Upper lobe of right lung (tissue), 1 donor: ENCODE data around the gene CRYAB. TPM values are rescaled to one million over a fixed set of nuclear protein-coding genes. Genes with fewer than 3 reads are reported as not detected.
A peak's percentile ranks its signal among the peaks of the same experiment; 100 is the strongest.

Experiments used
- ATAC-seq: fragments of 200-7000 bp; cut with Tn5 transposase; one replicate; pipeline ENCODE4 v1.9.1; 2020; ENCODE audit warnings: mild to moderate bottlenecking, moderate library complexity
- DNase-seq: peaks from one replicate; pipeline ENCODE4 v3.0.0-alpha.2; 2020
- H3K27ac ChIP-seq: fragments of 200-600 bp; one replicate; pipeline ENCODE4 v1.8.0; 2022
- H3K27me3 ChIP-seq: fragments of 200-600 bp; one replicate; pipeline ENCODE4 v1.8.0; 2022; ENCODE audit warnings: mild to moderate bottlenecking
- H3K36me3 ChIP-seq: fragments of 200-600 bp; one replicate; pipeline ENCODE4 v1.8.0; 2022
- H3K4me1 ChIP-seq: fragments of 200-600 bp; one replicate; pipeline ENCODE4 v1.8.0; 2022
- H3K4me3 ChIP-seq: fragments of 200-600 bp; one replicate; pipeline ENCODE4 v1.8.0; 2022; ENCODE audit warnings: mild to moderate bottlenecking
- H3K9me3 ChIP-seq: fragments of 200-600 bp; one replicate; pipeline ENCODE4 v1.8.0; 2022
- CTCF ChIP-seq: fragments of 200-600 bp; IDR thresholded peaks from one replicate; pipeline ENCODE4 v1.8.0; 2022; ENCODE audit warnings: antibody characterized with exemption
- intact Hi-C: fragments of 100-400 bp; cut with DNase I; formaldehyde crosslinking; loops from one replicate; pipeline ENCODE4 v1.11.0; 2022
- total RNA-seq: library from RNA; stranded (reverse); fragmentation: NEBNext Ultra II Directional; extraction: Animal tissue kit (Norgen Biotek cat#: 25700); gene quantifications from one replicate; pipeline ENCODE4 v1.2.1, GENCODE V29; 2021
- donor health status: DM: no; HTN: yes; CAD: no; lungs with severe emphysema.

Gene CRYAB
- total RNA-seq, 1 donor from 2014 or later: 113 TPM

DNA sequence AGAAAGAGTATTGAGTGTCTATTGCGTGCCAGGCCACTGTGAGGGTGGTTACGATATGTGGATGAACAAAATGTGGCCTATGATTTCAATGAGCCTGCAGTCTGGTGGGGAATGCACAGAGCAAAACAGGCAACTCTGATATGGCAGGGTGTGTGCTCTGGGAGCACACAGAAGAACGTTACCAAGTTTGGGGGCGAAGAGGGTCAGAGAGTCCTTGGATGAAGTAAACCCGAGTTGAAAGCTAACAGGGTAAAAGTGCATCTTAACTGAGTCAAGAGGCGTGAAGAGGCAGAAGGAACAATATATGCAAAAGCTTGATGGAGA lies 32.0 kb downstream of the CRYAB start:
- H3K9me3 ChIP-seq: no peaks in the 10 kb centered on the region
- H3K4me3 ChIP-seq: peak overlapping the region; percentile 73
- TF ChIP-seq CTCF: no peak
- DNase-seq (no peak), ATAC-seq (no peak)
- intact Hi-C loops: no loop called here
- H3K36me3 ChIP-seq: no peaks in the 10 kb centered on the region
- H3K27ac ChIP-seq: peak overlapping the region; percentile 95
- H3K4me1 ChIP-seq: peaks cover 7% of the 10 kb centered on the region
- no peaks in the 10 kb centered on the region for H3K27me3 ChIP-seq

DNA sequence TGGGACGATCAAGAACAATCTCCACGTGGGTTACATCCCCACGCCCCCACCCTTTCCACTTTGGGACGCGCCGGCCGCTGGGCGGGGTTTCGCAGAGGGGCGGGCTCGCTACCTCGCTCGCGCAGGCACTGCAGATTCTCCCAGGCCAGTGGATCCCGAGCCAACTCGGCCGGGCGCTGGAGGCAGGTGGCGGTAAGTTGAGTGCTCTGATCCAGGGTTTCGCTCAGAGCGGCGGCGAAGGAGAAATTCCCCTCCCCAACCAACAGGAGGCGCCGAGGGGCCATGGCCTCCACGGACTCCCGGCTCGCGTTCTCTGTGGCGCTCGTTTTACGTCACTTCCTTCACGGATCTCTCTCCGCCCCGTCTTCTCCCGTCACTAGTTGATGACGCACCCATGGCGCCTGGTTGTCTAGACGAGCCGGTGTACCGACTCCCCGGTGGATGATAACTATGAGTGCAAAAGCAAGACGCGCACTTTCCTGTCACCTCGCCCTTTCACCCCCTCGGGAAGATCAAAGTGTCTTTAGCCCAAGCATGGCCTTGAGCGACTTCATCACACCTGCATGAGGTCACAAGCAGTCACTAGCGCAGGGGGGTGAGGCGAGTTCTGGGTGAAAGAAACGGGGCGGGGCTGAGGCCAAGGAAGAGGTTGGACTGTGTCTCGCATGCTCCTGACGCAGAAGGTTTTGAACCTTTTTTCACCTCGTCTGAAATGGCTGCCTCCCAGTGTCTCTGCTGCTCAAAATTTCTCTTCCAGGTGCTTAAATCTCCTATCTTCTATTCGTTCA lies 32.5 kb downstream of the CRYAB start, which contains the start of the genes CFAP68 and FDXACB1:
Gene CFAP68 (plus strand): TSS at position 693 of the 788 bp plus-strand sequence. CDS start 20 bp downstream, at position 713.
Gene FDXACB1 (minus strand): TSS at position 317 of the 788 bp plus-strand sequence. CDS start 33 bp downstream, at position 284.
- H3K4me1 ChIP-seq: peaks cover 7% of the 10 kb centered on the region
- H3K4me3 ChIP-seq: peak within 1 kb of the TSS; percentile 73
- H3K36me3 ChIP-seq: no peaks in the 10 kb centered on the region
- peak within 1 kb of the TSS; percentile 95 for H3K27ac ChIP-seq
- H3K27me3 ChIP-seq: no peaks in the 10 kb centered on the region
- DNase-seq: peak; percentile 97
- peak; percentile 98 for ATAC-seq
- H3K9me3 ChIP-seq: no peaks in the 10 kb centered on the region
- peak; percentile 95 for TF ChIP-seq CTCF
- intact Hi-C loops: no loop called here

- Histone ChIP-seq H3K27me3 (no peaks in the 10 kb centered on the region), H3K36me3 (no peaks in the 10 kb centered on the region), H3K27ac (peak overlapping the region; percentile 95), H3K4me1 (peaks cover 7% of the 10 kb centered on the region), H3K9me3 (no peaks in the 10 kb centered on the region), H3K4me3 (peak overlapping the region; percentile 73)
- DNase-seq (no peak), ATAC-seq (no peak)
- intact Hi-C loops: no loop called here
- TF ChIP-seq CTCF: no peak
These were observed 33.2 kb downstream of the CRYAB start for GRCh38 chr11:111878385-111878848.

DNA sequence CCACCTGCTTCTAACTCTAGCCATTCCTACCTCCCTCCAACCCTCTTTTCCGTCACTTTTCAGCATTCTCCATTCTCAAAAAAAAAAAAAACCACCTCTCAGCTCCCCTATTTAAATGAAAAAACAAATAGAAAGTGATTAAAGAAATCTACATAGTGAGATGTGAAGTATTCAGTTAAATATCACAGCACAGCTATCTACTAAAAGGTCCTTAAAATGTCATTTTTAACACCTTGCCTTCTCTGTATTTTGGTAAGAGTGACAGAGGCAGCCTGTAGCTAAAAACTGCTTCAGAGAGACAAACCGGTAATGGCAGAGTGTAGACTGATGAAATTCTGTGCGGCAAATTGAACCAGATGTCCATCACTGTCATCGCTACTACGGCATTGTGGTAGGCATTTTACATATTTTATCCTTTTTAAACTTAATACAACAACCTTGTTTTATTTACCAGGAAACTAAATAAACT lies 39.8 kb downstream of the CRYAB start:
- intact Hi-C loops: no loop called here
- DNase-seq: no peak
- peaks cover 7% of the 10 kb centered on the region for H3K4me1 ChIP-seq
- H3K27ac ChIP-seq: peak overlapping the region; percentile 85
- H3K9me3 ChIP-seq: no peaks in the 10 kb centered on the region
- no peaks in the 10 kb centered on the region for H3K27me3 ChIP-seq
- H3K36me3 ChIP-seq: peaks cover 20% of the 10 kb centered on the region
- peak overlapping the region; percentile 86 for H3K4me3 ChIP-seq
- TF ChIP-seq CTCF: no peak
- no peak for ATAC-seq

GRCh38 chr11:111870886-111871692 lies 40.5 kb downstream of the CRYAB start, which contains the start of gene ALG9:
Gene ALG9 (minus strand): TSS chr11:111871581. CDS start chr11:111871482, 99 bp downstream.
- Histone ChIP-seq H3K36me3 (peaks cover 27% of the 10 kb centered on the region), H3K27ac (peak within 1 kb of the TSS; percentile 85)
- intact Hi-C loops: no loop called here

More at GRCh38 chr11:111870886-111871692, 40.5 kb downstream of the CRYAB start, which contains the start of gene ALG9:
- ATAC-seq: peak; percentile 95
- peak within 1 kb of the TSS; percentile 86 for H3K4me3 ChIP-seq
- peaks cover 7% of the 10 kb centered on the region for H3K4me1 ChIP-seq
- H3K27me3 ChIP-seq: no peaks in the 10 kb centered on the region
- TF ChIP-seq CTCF: no peak
- peak; percentile 91 for DNase-seq
- no peaks in the 10 kb centered on the region for H3K9me3 ChIP-seq
